SU-DHL-6 (cell line): Measurements from ENCODE around the gene PLA2G4F.

Experiments used
- H2AFZ ChIP-seq: fragments of 200-600 bp; sonication (generic); 2 replicates; pipeline ENCODE4 v1.6.1; 2014; ENCODE audit warnings: low read depth, mild to moderate bottlenecking, moderate library complexity, mixed read lengths, antibody characterized with exemption, low read length; ENCODE audit not compliant: severe bottlenecking
- H3F3A ChIP-seq: fragments of 200-600 bp; shearing (Covaris generic); 2 replicates; pipeline ENCODE4 v1.6.0; 2016; ENCODE audit warnings: antibody characterized with exemption, mild to moderate bottlenecking; ENCODE audit not compliant: insufficient read depth
- H3K27ac ChIP-seq: fragments of 200-600 bp; sonication (generic); 2 replicates; pipeline ENCODE4 v1.5.1; 2016; ENCODE audit warnings: low read depth, mild to moderate bottlenecking, low read length, moderate library complexity, mixed read lengths
- H3K27me3 ChIP-seq: fragments of 200-600 bp; sonication (generic), shearing (Covaris generic); 2 replicates; pipeline ENCODE4 v1.6.0; 2014; ENCODE audit warnings: mild to moderate bottlenecking, low read length
- H3K36me3 ChIP-seq: fragments of 200-600 bp; sonication (generic); 2 replicates; pipeline ENCODE4 v1.6.1; 2014; ENCODE audit warnings: mild to moderate bottlenecking, low read length, mixed read lengths
- H3K4me2 ChIP-seq: fragments of 300-600, 200-600 bp; shearing (Covaris generic), sonication (generic); 2 replicates; pipeline ENCODE4 v1.6.0; 2014; ENCODE audit warnings: low read length, low read depth, mild to moderate bottlenecking; ENCODE audit not compliant: poor library complexity, severe bottlenecking
- H3K4me3 ChIP-seq: fragments of 200-600 bp; sonication (generic); 2 replicates; pipeline ENCODE4 v1.5.1; 2014; ENCODE audit warnings: antibody characterized with exemption, low read length, mild to moderate bottlenecking, mixed read lengths; ENCODE audit not compliant: insufficient read depth, poor library complexity, severe bottlenecking
- H3K79me2 ChIP-seq: fragments of 200-600 bp; sonication (generic); 2 replicates; pipeline ENCODE4 v1.6.1; 2014; ENCODE audit warnings: mild to moderate bottlenecking, low read length, moderate library complexity; ENCODE audit not compliant: insufficient read depth
- H3K9ac ChIP-seq: fragments of 200-600 bp; sonication (generic); 2 replicates; pipeline ENCODE4 v1.7.0; 2014; ENCODE audit warnings: mild to moderate bottlenecking, low read length
- H3K9me2 ChIP-seq: fragments of 200-600 bp; sonication (generic); replicated peaks from 2 replicates; pipeline ENCODE4 v1.6.1; 2014; ENCODE audit warnings: low read length; ENCODE audit not compliant: insufficient read depth
- H3K9me3 ChIP-seq: fragments of 200-600 bp; sonication (generic); 2 replicates; pipeline ENCODE4 v1.6.1; 2014; ENCODE audit warnings: low read length, mixed read lengths; ENCODE audit not compliant: insufficient read depth
- H4K20me1 ChIP-seq: fragments of 200-600 bp; sonication (generic); 2 replicates; pipeline ENCODE4 v1.6.1; 2014; ENCODE audit warnings: low read depth, mild to moderate bottlenecking, antibody characterized with exemption, low read length, moderate library complexity, mixed read lengths
- CTCF ChIP-seq: fragments of 200-600 bp; sonication (generic); IDR thresholded peaks from one replicate; pipeline ENCODE4 v1.5.1; 2017; ENCODE audit warnings: antibody characterized with exemption, mild to moderate bottlenecking, low read length, moderate library complexity; ENCODE audit not compliant: insufficient read depth, poor library complexity, severe bottlenecking
- EZH2phosphoT487 ChIP-seq: fragments of 200-600 bp; sonication (generic), shearing (Covaris generic); conservative IDR thresholded peaks from 2 replicates; pipeline ENCODE4 v1.6.1; 2018; ENCODE audit warnings: mild to moderate bottlenecking, antibody characterized with exemption, low read length, moderate library complexity, mixed read lengths

PLA2G4F gene

GRCh38 chr15:42151736-42152135 is 4.7 kb downstream of the PLA2G4F start:
- H3K4me3 ChIP-seq: no peak overlapping the region
- no peaks in the 10 kb centered on the region for H3K9me2 ChIP-seq
- H3K9ac ChIP-seq: no peak overlapping the region
- H2AFZ ChIP-seq: no peak overlapping the region
- H3K27me3 ChIP-seq: no peaks in the 10 kb centered on the region
- H3K79me2 ChIP-seq: no peaks in the 10 kb centered on the region
- H3K4me2 ChIP-seq: no peak overlapping the region
- H3K36me3 ChIP-seq: no peaks in the 10 kb centered on the region
- H3K9me3 ChIP-seq: no peaks in the 10 kb centered on the region
- no peaks in the 10 kb centered on the region for H4K20me1 ChIP-seq
- H3K27ac ChIP-seq: no peak overlapping the region
- no peaks in the 10 kb centered on the region for H3F3A ChIP-seq
- TF ChIP-seq CTCF (no peak), EZH2phosphoT487 (no peak)

- TF ChIP-seq CTCF: no peak
- no peaks in the 10 kb centered on the region for H3K27me3 ChIP-seq
- H3K9me3 ChIP-seq: no peaks in the 10 kb centered on the region
- H2AFZ ChIP-seq: no peak overlapping the region
- no peak overlapping the region for H3K4me2 ChIP-seq
- no peaks in the 10 kb centered on the region for H3K9me2 ChIP-seq
- no peaks in the 10 kb centered on the region for H3K36me3 ChIP-seq
- H3F3A ChIP-seq: no peaks in the 10 kb centered on the region
- no peak overlapping the region for H3K9ac ChIP-seq
- no peaks in the 10 kb centered on the region for H3K79me2 ChIP-seq
- no peak overlapping the region for H3K4me3 ChIP-seq
- no peaks in the 10 kb centered on the region for H4K20me1 ChIP-seq
- H3K27ac ChIP-seq: no peak overlapping the region
These were observed 5.3 kb downstream of the PLA2G4F start for GRCh38 chr15:42151141-42151561.

GRCh38 chr15:42150219-42150970 is 6.0 kb downstream of the PLA2G4F start:
- H3K9ac ChIP-seq: no peak overlapping the region
- no peaks in the 10 kb centered on the region for H4K20me1 ChIP-seq
- H3K27me3 ChIP-seq: no peaks in the 10 kb centered on the region
- H3K79me2 ChIP-seq: no peaks in the 10 kb centered on the region
- no peaks in the 10 kb centered on the region for H3K36me3 ChIP-seq
- no peak for TF ChIP-seq CTCF
- no peak for TF ChIP-seq EZH2phosphoT487
- H3F3A ChIP-seq: no peaks in the 10 kb centered on the region
- H3K9me3 ChIP-seq: no peaks in the 10 kb centered on the region
- H3K27ac ChIP-seq: no peak overlapping the region
- H2AFZ ChIP-seq: no peak overlapping the region
- H3K4me2 ChIP-seq: no peak overlapping the region
- no peaks in the 10 kb centered on the region for H3K9me2 ChIP-seq
- no peak overlapping the region for H3K4me3 ChIP-seq
